ENCODE data around the gene TSC22D1.

DNA sequence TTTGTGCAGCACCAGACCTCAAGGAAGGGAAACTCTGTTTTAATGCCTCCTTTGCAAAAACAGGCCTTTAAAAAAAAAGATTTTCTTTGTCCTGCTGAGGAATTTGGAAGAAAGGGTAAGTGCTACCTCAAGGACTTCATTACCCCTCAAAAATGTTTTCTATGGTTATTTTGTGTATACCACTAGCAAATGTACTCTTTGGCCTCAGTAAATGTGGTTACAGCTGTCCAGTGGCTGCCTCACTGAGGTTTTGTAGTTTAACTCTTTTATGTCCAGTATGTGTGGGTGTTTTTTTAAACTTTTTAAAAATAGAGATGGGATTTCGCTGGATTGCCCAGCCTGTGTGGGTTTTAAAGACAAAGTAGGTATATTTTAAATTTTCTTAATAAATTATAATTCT lies 42.2 kb upstream of the TSC22D1 start:
- TF ChIP-seq, protein P1, sequence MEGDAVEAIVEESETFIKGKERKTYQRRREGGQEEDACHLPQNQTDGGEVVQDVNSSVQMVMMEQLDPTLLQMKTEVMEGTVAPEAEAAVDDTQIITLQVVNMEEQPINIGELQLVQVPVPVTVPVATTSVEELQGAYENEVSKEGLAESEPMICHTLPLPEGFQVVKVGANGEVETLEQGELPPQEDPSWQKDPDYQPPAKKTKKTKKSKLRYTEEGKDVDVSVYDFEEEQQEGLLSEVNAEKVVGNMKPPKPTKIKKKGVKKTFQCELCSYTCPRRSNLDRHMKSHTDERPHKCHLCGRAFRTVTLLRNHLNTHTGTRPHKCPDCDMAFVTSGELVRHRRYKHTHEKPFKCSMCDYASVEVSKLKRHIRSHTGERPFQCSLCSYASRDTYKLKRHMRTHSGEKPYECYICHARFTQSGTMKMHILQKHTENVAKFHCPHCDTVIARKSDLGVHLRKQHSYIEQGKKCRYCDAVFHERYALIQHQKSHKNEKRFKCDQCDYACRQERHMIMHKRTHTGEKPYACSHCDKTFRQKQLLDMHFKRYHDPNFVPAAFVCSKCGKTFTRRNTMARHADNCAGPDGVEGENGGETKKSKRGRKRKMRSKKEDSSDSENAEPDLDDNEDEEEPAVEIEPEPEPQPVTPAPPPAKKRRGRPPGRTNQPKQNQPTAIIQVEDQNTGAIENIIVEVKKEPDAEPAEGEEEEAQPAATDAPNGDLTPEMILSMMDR (IDR thresholded peaks at IDR 0.05) = no peak
- TF ChIP-seq POLR2A (IDR thresholded peaks at IDR 0.05; ENCODE audit: low read depth) = no peak
